Right lobe of liver (tissue), 4 donors: ENCODE results near the gene TREH.

Experiments used
- CTCF ChIP-seq, 4 donors: fragments of 200-600 bp in 3 of 4; fragments of 450-650 bp in 1 of 4; IDR thresholded peaks; one replicate each; pipeline versions ENCODE4 v1.5.1 to v1.8.0; 2016 to 2022; ENCODE audit warnings: antibody characterized with exemption in 4 of 4, mild to moderate bottlenecking in 2 of 4
- POLR2A ChIP-seq: fragments of 450-650 bp; IDR thresholded peaks from one replicate; pipeline ENCODE4 v1.6.1; 2017; ENCODE audit warnings: antibody characterized with exemption, mild to moderate bottlenecking
- donor health status: DM: no; HTN: no; CAD: no.
- donor health status: DM: no; HTN: no; CAD: no.
- donor health status: DM: no; HTN: yes; CAD: no.

GRCh38 chr11:118636569-118637290 is 42.7 kb downstream of the TREH start:
- TF ChIP-seq CTCF (IDR thresholded peaks at IDR 0.05) (no peak), POLR2A (no peak)
